ENCODE measurements around the gene BAG5. TPM values are rescaled to one million over a fixed set of nuclear protein-coding genes. Genes with fewer than 3 reads are reported as not detected.

The BAG5 gene
- total and polyA plus RNA-seq, 2 donors (not counting 1 experiment from before 2014, with no cell fraction given), result 7.4 to 31.6 TPM

DNA sequence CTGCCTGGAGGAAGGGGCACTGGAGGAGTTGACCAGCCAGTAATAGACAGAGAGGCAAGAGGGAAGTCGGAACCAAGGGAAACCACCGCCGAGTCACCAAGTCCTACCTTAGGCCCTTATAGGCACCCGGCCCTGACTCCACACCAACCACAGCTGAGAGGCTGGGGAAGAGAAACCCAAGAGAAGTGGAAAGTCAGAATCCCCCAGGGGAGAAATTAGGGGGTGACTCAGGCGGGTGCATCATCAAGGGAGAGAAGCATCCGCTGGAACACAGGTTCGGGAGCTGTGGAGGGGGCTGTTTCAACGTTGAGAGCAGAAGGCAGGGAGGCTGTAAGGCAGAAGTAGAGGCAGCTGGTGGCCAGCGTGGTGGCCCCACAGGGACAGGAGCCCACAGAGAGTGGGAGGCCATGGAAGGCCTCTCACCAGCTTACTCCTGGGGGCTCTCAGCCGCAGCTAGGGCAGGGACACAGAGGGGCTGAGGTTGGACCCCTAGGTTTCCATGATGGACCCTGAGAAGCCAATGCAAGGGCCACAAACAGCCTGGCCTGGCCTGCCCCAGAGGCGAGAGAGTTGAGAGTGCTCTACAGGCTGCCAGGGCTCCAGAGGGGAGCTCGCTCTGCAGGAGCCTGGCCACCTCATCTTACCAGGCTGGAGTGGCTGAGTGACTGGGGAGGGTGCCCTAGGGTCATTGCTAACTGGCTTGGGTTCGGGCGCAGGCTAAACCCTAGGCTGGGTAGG lies 34.9 kb downstream of the BAG5 start:
- peaks cover 36 to 52% of the 10 kb centered on the region in 2 donors for H3K4me1 ChIP-seq (ENCODE audit: control insufficient read depth in 2 of 2, insufficient read depth in 2 of 2, low read length in 2 of 2)
- TF ChIP-seq CTCF (IDR thresholded peaks at IDR 0.05), result no peak
- no peak for TF ChIP-seq EZH2 (IDR thresholded peaks at IDR 0.05; ENCODE audit: borderline replicate concordance, insufficient read depth, low read depth, low read length, poor library complexity, severe bottlenecking)
- ChIA-PET POLR2A (interaction anchor here (0.6 to 1.4 kb wide), 3 partner anchors 8 to 199 kb away, joined by 3 to 4 read pairs (median 3); partner anchors contain the start of gene BAG5), CTCF (interaction anchor here (1.0 to 6.2 kb wide), 5 partner anchors 9 to 34 kb away, joined by 3 to 42 read pairs (median 5); partner anchors contain the start of gene BAG5)
- H3K27me3 Mint-ChIP-seq, result peaks cover 3% of the 10 kb centered on the region
- intact Hi-C loops (cut with micrococcal nuclease), result loop anchor here (2.0 to 5.0 kb wide), 3 partner anchors 35 to 935 kb away; partner anchors contain the start of genes BAG5, COA8, RCOR1 and XRCC3
- H3K27ac ChIP-seq (ENCODE audit: low read length in 2 of 2), result peak overlapping the region; percentile 34 to 84
- peaks cover 0 to 6% of the 10 kb centered on the region in 2 experiments for H3K36me3 ChIP-seq (replicated peaks in 1 of 2; ENCODE audit: control extremely low read depth in 1 of 2, control insufficient read depth in 1 of 2, extremely low read depth in 1 of 2, insufficient read depth in 2 of 2, low read length in 1 of 2)
- DNase-seq, result peak; percentile 87
- no peaks in the 10 kb centered on the region for H3K9me3 Mint-ChIP-seq (ENCODE audit: insufficient read depth)
- H3K27me3 ChIP-seq (replicated peaks in 1 of 4; ENCODE audit: control extremely low read depth in 1 of 4, control insufficient read depth in 3 of 4, insufficient read depth in 4 of 4, low read length in 3 of 4), result peaks cover 0 to 11% (median 3%) of the 10 kb centered on the region in 4 experiments
- WGBS (ENCODE audit: insufficient coverage), result 47% methylated on average over 8 of the region's 14 CpGs
- H4K20me1 ChIP-seq (ENCODE audit: control insufficient read depth, insufficient read depth, low read length, poor library complexity, severe bottlenecking), result peaks cover 33% of the 10 kb centered on the region
- H3K4me3 ChIP-seq (ENCODE audit: control extremely low read depth in 1 of 5, extremely low read depth in 1 of 5, insufficient read depth in 1 of 5, low read depth in 2 of 5, low read length in 4 of 5), result no peak overlapping the region
- H3K9me3 ChIP-seq (ENCODE audit: control extremely low read depth in 1 of 3, control insufficient read depth in 2 of 3, insufficient read depth in 1 of 3, low read length in 2 of 3), result peaks cover 0 to 10% (median 0%) of the 10 kb centered on the region in 3 donors
- peak overlapping the region; percentile 96 for H3K4me2 ChIP-seq (replicated peaks; ENCODE audit: low read depth, low read length, poor library complexity, severe bottlenecking)
- ATAC-seq (ENCODE audit: low read depth), result peak; percentile 86
- peak overlapping the region; percentile 88 for H3K4me3 Mint-ChIP-seq
- H3K9ac ChIP-seq (ENCODE audit: low read length), result no peak overlapping the region
- H2AFZ ChIP-seq (ENCODE audit: insufficient read depth, low read depth, low read length, poor library complexity, severe bottlenecking), result no peak overlapping the region
- H3K4me1 Mint-ChIP-seq, result peaks cover 53% of the 10 kb centered on the region
- H3K79me2 ChIP-seq (ENCODE audit: control insufficient read depth, insufficient read depth, low read length), result peaks cover 24% of the 10 kb centered on the region
- H3K27ac Mint-ChIP-seq, result peak overlapping the region; percentile 96

- Mint-ChIP-seq H3K4me1 (peaks cover 53% of the 10 kb centered on the region), H3K9me3 (ENCODE audit: insufficient read depth) (no peaks in the 10 kb centered on the region), H3K27me3 (peaks cover 3% of the 10 kb centered on the region), H3K27ac (peak overlapping the region; percentile 96), H3K4me3 (peak overlapping the region; percentile 88)
- Histone ChIP-seq H3K4me2 (replicated peaks; ENCODE audit: low read depth, low read length, poor library complexity, severe bottlenecking) (peak overlapping the region; percentile 96), H3K79me2 (ENCODE audit: control insufficient read depth, insufficient read depth, low read length) (peaks cover 24% of the 10 kb centered on the region), H3K4me3 (ENCODE audit: control extremely low read depth in 1 of 5, extremely low read depth in 1 of 5, insufficient read depth in 1 of 5, low read depth in 2 of 5, low read length in 4 of 5) (no peak overlapping the region), H3K4me1 (ENCODE audit: control insufficient read depth in 2 of 2, insufficient read depth in 2 of 2, low read length in 2 of 2) (peaks cover 41 to 56% of the 10 kb centered on the region in 2 donors), H3K27ac (ENCODE audit: low read length in 2 of 2) (peak overlapping the region in 1 of 2 donors; percentile 54), H4K20me1 (ENCODE audit: control insufficient read depth, insufficient read depth, low read length, poor library complexity, severe bottlenecking) (peaks cover 26% of the 10 kb centered on the region), H2AFZ (ENCODE audit: insufficient read depth, low read depth, low read length, poor library complexity, severe bottlenecking) (no peak overlapping the region), H3K9ac (ENCODE audit: low read length) (no peak overlapping the region), H3K36me3 (replicated peaks in 1 of 2; ENCODE audit: control extremely low read depth in 1 of 2, control insufficient read depth in 1 of 2, extremely low read depth in 1 of 2, insufficient read depth in 2 of 2, low read length in 1 of 2) (peaks cover 0 to 6% of the 10 kb centered on the region in 2 experiments), H3K9me3 (ENCODE audit: control extremely low read depth in 1 of 3, control insufficient read depth in 2 of 3, insufficient read depth in 1 of 3, low read length in 2 of 3) (peaks cover 0 to 10% (median 0%) of the 10 kb centered on the region in 3 donors), H3K27me3 (replicated peaks in 1 of 4; ENCODE audit: control extremely low read depth in 1 of 4, control insufficient read depth in 3 of 4, insufficient read depth in 4 of 4, low read length in 3 of 4) (peaks cover 0 to 16% (median 6%) of the 10 kb centered on the region in 4 experiments)
- ATAC-seq (ENCODE audit: low read depth), result no peak
- ChIA-PET CTCF (interaction anchor here (0.6 to 6.2 kb wide), 5 partner anchors 9 to 133 kb away, joined by 3 to 42 read pairs (median 5); partner anchors contain the start of gene BAG5), POLR2A (interaction anchor here (1.1 to 1.4 kb wide), 2 partner anchors 8 to 35 kb away, joined by 3 to 4 read pairs; partner anchors contain the start of gene BAG5)
- no peak for DNase-seq
- TF ChIP-seq EZH2 (IDR thresholded peaks at IDR 0.05; ENCODE audit: borderline replicate concordance, insufficient read depth, low read depth, low read length, poor library complexity, severe bottlenecking) (no peak), CTCF (IDR thresholded peaks at IDR 0.05) (no peak)
- no CpG with 5 or more reads among the region's 1 CpG for WGBS (ENCODE audit: insufficient coverage)
- intact Hi-C loops (cut with micrococcal nuclease), result loop anchor here (5.0 kb wide), 1 partner anchor 935 kb away; the partner anchor contains the start of gene RCOR1
These were observed 35.6 kb downstream of the BAG5 start for GRCh38 chr14:103526914-103527248.

Data from B cell (primary cell).